Caco-2 (cell line): Measurements from ENCODE around the gene TPSB2. TPM values are rescaled to one million over a fixed set of nuclear protein-coding genes. Genes with fewer than 3 reads are reported as not detected.

Experiments used
- BruUV-seq: library from RNA; stranded (reverse); fragments of 400-500 nt; replicated peaks from 2 replicates; lab custom pipeline; 2021; lab: Mats Ljungman, UMichigan
- CTCF ChIA-PET: fragments of 300-600 bp; sonication (Branson Sonifier 250); formaldehyde crosslinking; loops from one replicate; lab custom pipeline; 2022; ENCODE audit warnings: antibody characterized with exemption; lab: Charles Lee
- POLR2A ChIA-PET: fragments of 300-600 bp; sonication (Branson Sonifier 250); formaldehyde crosslinking; loops from one replicate; lab custom pipeline; 2022; ENCODE audit warnings: antibody characterized with exemption; lab: Charles Lee
- DNase-seq, 2 experiments: peaks; one replicate each; pipeline versions ENCODE4 v3.0.0 to v3.0.0-alpha.2; 2020 to 2022
- H3K27me3 ChIP-seq: replicated peaks from 2 replicates; pipeline ENCODE4 v1.6.0; 2011; ENCODE audit warnings: low read length; ENCODE audit not compliant: control insufficient read depth, insufficient read depth
- H3K36me3 ChIP-seq: 2 replicates; pipeline ENCODE4 v1.5.1; 2011; ENCODE audit warnings: low read length; ENCODE audit not compliant: control insufficient read depth, insufficient read depth
- H3K4me1 ChIP-seq: fragments of 250-450 bp; sonication (Bioruptor Pico); 2 replicates; pipeline ENCODE4 v1.5.1; 2020; ENCODE audit warnings: mild to moderate bottlenecking
- H3K4me3 ChIP-seq: 2 replicates; pipeline ENCODE4 v1.5.1; 2011; ENCODE audit warnings: low read depth, mild to moderate bottlenecking, control low read depth, low read length
- H3K9me3 ChIP-seq: fragments of 250-450 bp; sonication (Bioruptor Pico); 2 replicates; pipeline ENCODE4 v1.5.1; 2020; ENCODE audit warnings: mild to moderate bottlenecking, moderate library complexity
- H3K27ac Mint-ChIP-seq: one replicate; pipeline ENCODE4 v1.8.0; 2022; ENCODE audit warnings: mixed read lengths; ENCODE audit not compliant: unreplicated experiment
- H3K27me3 Mint-ChIP-seq: one replicate; pipeline ENCODE4 v1.8.0; 2022; ENCODE audit warnings: mixed read lengths; ENCODE audit not compliant: insufficient read depth, unreplicated experiment
- H3K36me3 Mint-ChIP-seq: one replicate; pipeline ENCODE4 v1.8.0; 2022; ENCODE audit warnings: mild to moderate bottlenecking, mixed read lengths; ENCODE audit not compliant: insufficient read depth, unreplicated experiment
- H3K4me1 Mint-ChIP-seq: one replicate; pipeline ENCODE4 v1.8.0; 2022; ENCODE audit warnings: low read depth, mixed read lengths; ENCODE audit not compliant: unreplicated experiment
- H3K4me3 Mint-ChIP-seq: one replicate; pipeline ENCODE4 v1.8.0; 2022; ENCODE audit warnings: mild to moderate bottlenecking, moderate library complexity, mixed read lengths; ENCODE audit not compliant: unreplicated experiment
- H3K9me3 Mint-ChIP-seq: one replicate; pipeline ENCODE4 v1.8.0; 2022; ENCODE audit warnings: mixed read lengths; ENCODE audit not compliant: unreplicated experiment
- CTCF ChIP-seq, 2 experiments: fragments of 200-600 bp in 1 of 2; IDR thresholded peaks; 1 replicate in 1 of 2; 2 replicates in 1 of 2; pipeline versions ENCODE4 v1.5.1 to v1.8.0; 2011 to 2022; ENCODE audit warnings: antibody characterized with exemption in 1 of 2, control low read depth in 1 of 2, inconsistent platforms in 1 of 2, low read depth in 1 of 2, low read length in 1 of 2, mild to moderate bottlenecking in 1 of 2, moderate library complexity in 1 of 2; ENCODE audit not compliant: insufficient read depth in 1 of 2, severe bottlenecking in 1 of 2, unreplicated experiment in 1 of 2
- intact Hi-C: fragments of 100-400 bp; cut with micrococcal nuclease; formaldehyde crosslinking; loops from one replicate; pipeline ENCODE4 v1.10.0; 2022; ENCODE audit not compliant: unreplicated experiment
- total RNA-seq: library from RNA; stranded (reverse); gene quantifications from 2 replicates; pipeline ENCODE4 v1.2.3, GENCODE V29; 2022

TPSB2 gene
- total RNA-seq, 1 experiment from 2014 or later, result not detected

GRCh38 chr16:1277617-1278282 lies 47.8 kb upstream of the TPSB2 start:
- H3K27me3 ChIP-seq, result no peaks in the 10 kb centered on the region
- POLR2A ChIA-PET, result no interaction called here
- peaks cover 2% of the 10 kb centered on the region for H3K27me3 Mint-ChIP-seq
- no peak overlapping the region for H3K27ac Mint-ChIP-seq
- no peaks in the 10 kb centered on the region for H3K9me3 ChIP-seq
- CTCF ChIA-PET, result no interaction called here
- no TSS peak for BruUV-seq
- no peaks in the 10 kb centered on the region for H3K36me3 ChIP-seq
- no peaks in the 10 kb centered on the region for H3K36me3 Mint-ChIP-seq
- TF ChIP-seq CTCF (IDR thresholded peaks at IDR 0.05; ENCODE audit: insufficient read depth in 1 of 2, low read depth in 1 of 2, low read length in 1 of 2, severe bottlenecking in 1 of 2, unreplicated experiment in 1 of 2), result no peak
- H3K4me3 Mint-ChIP-seq, result no peak overlapping the region
- no peaks in the 10 kb centered on the region for H3K4me1 ChIP-seq
- DNase-seq, result no peak
- H3K4me3 ChIP-seq, result no peak overlapping the region
- H3K9me3 Mint-ChIP-seq, result peaks cover 7% of the 10 kb centered on the region
- intact Hi-C loops, result no loop called here
- no peaks in the 10 kb centered on the region for H3K4me1 Mint-ChIP-seq

- TF ChIP-seq CTCF (IDR thresholded peaks at IDR 0.05; ENCODE audit: insufficient read depth in 1 of 2, low read depth in 1 of 2, low read length in 1 of 2, severe bottlenecking in 1 of 2, unreplicated experiment in 1 of 2), result no peak
- ChIA-PET POLR2A (no interaction called here), CTCF (no interaction called here)
- no peaks in the 10 kb centered on the region for H3K9me3 ChIP-seq
- H3K4me1 ChIP-seq, result no peaks in the 10 kb centered on the region
- Mint-ChIP-seq H3K27ac (no peak overlapping the region), H3K27me3 (peaks cover 2% of the 10 kb centered on the region), H3K4me1 (no peaks in the 10 kb centered on the region), H3K9me3 (peaks cover 7% of the 10 kb centered on the region), H3K36me3 (no peaks in the 10 kb centered on the region), H3K4me3 (no peak overlapping the region)
- H3K27me3 ChIP-seq, result no peaks in the 10 kb centered on the region; the same call in 1 of the 2 replicates
- DNase-seq, result no peak
- BruUV-seq, result no TSS peak
- intact Hi-C loops, result no loop called here
- H3K36me3 ChIP-seq, result no peaks in the 10 kb centered on the region
- H3K4me3 ChIP-seq, result no peak overlapping the region
Observed at GRCh38 chr16:1277151-1277598, 47.2 kb upstream of the TPSB2 start.

- Mint-ChIP-seq H3K27me3 (peaks cover 2% of the 10 kb centered on the region), H3K36me3 (no peaks in the 10 kb centered on the region), H3K9me3 (peaks cover 7% of the 10 kb centered on the region), H3K4me1 (no peaks in the 10 kb centered on the region), H3K27ac (no peak overlapping the region), H3K4me3 (no peak overlapping the region)
- intact Hi-C loops, result no loop called here
- no peak overlapping the region for H3K4me3 ChIP-seq
- POLR2A ChIA-PET, result no interaction called here
- no peak for DNase-seq
- CTCF ChIA-PET, result no interaction called here
- no peak for TF ChIP-seq CTCF (IDR thresholded peaks at IDR 0.05; ENCODE audit: insufficient read depth in 1 of 2, low read depth in 1 of 2, low read length in 1 of 2, severe bottlenecking in 1 of 2, unreplicated experiment in 1 of 2)
- H3K36me3 ChIP-seq, result no peaks in the 10 kb centered on the region
- no TSS peak for BruUV-seq
- H3K4me1 ChIP-seq, result no peaks in the 10 kb centered on the region
- H3K27me3 ChIP-seq, result no peaks in the 10 kb centered on the region; the same call in 1 of the 2 replicates
- H3K9me3 ChIP-seq, result no peaks in the 10 kb centered on the region
Observed at GRCh38 chr16:1276580-1276878, 46.5 kb upstream of the TPSB2 start.
